GM10266 (cell line): ENCODE measurements around the gene TXNRD2.

Source experiments
- DNase-seq: peaks from one replicate; pipeline ENCODE4 v3.0.0; 2012; ENCODE audit errors: extremely low spot score
- TF ChIP-seq, protein P1 (sequence below): IDR thresholded peaks from 2 replicates; pipeline ENCODE4 v1.5.1; 2012; ENCODE audit warnings: mild to moderate bottlenecking, low read depth; ENCODE audit not compliant: control insufficient read depth, insufficient read depth; ENCODE audit errors: missing control alignments

TXNRD2 gene

DNA sequence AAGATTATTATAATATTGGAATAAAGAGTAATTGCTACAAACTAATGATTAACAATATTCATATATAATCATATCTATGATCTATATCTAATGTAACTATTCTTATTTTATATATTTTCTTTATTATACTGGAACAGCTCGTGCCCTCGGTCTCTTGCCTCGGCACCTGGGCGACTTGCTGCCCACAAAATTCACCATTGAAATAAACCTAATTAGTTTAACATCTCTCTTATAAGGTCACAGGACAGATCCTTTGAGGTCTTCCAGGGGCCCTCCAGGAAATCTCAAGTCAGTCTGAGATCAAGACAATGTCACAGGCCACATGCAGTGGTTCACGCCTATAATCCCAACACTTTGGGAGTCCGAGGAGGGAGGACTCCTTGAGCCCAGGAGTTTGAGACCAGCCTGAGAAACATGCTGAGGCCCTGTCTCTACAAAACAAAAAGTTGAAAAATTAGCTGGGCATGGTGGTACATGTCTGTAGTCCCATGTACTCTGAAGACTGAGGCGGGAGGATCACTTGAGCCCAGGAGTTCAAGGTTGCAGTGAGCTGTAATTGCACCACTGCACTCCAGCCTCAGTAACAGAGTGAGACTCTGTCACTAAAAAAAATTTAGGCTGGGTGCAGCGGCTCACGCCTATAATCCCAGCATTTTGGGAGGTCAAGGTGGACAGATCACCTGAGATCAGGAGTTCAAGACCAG lies 6.6 kb upstream of the TXNRD2 start:
- TF ChIP-seq, protein P1, sequence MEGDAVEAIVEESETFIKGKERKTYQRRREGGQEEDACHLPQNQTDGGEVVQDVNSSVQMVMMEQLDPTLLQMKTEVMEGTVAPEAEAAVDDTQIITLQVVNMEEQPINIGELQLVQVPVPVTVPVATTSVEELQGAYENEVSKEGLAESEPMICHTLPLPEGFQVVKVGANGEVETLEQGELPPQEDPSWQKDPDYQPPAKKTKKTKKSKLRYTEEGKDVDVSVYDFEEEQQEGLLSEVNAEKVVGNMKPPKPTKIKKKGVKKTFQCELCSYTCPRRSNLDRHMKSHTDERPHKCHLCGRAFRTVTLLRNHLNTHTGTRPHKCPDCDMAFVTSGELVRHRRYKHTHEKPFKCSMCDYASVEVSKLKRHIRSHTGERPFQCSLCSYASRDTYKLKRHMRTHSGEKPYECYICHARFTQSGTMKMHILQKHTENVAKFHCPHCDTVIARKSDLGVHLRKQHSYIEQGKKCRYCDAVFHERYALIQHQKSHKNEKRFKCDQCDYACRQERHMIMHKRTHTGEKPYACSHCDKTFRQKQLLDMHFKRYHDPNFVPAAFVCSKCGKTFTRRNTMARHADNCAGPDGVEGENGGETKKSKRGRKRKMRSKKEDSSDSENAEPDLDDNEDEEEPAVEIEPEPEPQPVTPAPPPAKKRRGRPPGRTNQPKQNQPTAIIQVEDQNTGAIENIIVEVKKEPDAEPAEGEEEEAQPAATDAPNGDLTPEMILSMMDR, result no peak
- no peak for DNase-seq

DNA sequence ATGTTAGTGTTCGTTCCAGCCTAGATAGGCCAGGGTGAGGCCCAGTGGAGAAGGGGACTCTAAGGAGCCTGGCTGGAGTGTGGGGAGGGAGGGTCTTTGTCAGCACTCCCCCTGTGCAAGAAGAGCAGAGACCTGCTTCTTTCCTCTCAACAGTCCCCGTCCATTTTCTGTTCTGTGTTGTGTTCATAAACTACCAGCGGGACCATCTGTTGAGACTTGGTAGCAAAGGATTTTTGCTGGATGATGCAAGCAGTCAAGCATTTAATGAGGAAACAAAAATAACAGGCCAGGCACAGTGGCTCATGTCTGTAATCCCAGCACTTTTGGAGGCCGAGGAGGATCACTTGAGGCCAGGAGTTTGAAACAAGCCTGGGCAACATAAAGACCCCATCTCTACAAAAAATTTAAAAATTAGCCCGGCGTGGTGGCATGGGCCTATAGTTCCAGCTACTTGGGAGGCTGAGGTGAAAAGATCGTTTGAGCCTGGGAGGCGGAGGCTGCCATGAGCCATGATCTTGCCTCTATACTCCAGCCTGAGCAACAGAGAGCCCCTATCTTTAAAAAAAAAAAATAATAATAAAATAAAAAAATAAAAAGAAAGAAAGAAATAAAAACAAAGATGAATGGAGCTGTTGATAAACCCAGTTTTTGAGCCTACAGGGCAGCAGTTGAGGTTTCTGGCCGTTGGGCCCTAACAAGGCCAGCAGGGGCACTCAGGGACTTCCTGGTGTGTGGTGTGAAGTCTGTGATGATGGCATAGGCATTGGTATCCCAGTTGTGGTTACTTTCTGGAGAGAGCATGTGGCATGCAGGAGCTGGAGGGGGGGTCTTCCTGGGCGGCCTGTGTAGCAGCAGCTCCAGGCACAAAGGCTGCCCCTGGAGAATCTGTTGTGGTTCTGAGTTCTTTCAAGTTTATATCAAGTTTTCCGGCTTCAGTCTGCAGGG lies 1.7 kb upstream of the TXNRD2 start:
- peak; percentile 21 for DNase-seq
- TF ChIP-seq, protein P1, result no peak

DNA sequence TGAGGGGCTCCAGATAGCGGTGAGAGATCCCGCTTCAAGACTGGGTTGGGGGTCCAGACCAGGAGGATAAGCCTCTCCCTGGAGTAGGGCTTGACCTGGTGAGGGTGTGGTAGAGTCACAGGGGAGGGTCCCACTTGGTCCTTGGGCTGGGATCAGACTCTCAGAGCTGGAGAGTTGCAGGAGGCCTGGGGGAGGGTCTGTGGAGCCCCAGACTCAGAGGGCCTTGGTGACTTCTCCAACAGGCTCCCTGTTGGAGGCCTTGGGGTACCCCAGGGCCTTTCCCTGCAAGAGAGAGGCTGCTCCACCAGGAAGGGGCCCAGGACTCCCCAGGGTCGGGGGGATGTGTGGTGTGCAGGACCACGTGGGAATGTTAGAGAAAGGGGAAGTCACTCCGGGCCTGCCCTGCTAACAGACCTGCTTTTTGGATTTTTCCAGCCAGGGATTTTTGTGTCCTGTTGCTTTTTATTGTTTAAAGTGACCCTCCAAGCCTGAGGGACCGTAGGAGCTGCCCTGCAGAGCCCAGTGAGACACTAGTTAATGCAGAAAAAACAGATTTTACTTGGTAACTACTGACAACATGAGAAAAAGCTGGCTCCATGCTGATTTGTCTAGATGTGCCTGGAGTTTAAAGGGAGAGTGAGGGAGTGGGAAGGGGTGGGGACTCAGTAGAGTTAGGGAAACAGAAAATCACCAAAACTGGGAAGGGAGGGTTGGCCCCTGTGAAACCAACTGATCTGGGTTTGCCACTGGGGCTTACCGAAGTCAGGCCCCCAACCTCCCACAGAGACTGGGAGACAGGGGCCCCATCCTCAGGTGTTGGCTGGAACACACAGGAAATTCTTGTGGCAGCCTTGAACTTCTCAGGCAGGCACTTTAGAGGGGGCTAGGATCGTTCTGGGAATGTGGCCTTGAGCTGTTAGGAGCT lies 801 bp upstream of the TXNRD2 start:
- TF ChIP-seq, protein P1, result no peak
- DNase-seq, result peak; percentile 62

DNA sequence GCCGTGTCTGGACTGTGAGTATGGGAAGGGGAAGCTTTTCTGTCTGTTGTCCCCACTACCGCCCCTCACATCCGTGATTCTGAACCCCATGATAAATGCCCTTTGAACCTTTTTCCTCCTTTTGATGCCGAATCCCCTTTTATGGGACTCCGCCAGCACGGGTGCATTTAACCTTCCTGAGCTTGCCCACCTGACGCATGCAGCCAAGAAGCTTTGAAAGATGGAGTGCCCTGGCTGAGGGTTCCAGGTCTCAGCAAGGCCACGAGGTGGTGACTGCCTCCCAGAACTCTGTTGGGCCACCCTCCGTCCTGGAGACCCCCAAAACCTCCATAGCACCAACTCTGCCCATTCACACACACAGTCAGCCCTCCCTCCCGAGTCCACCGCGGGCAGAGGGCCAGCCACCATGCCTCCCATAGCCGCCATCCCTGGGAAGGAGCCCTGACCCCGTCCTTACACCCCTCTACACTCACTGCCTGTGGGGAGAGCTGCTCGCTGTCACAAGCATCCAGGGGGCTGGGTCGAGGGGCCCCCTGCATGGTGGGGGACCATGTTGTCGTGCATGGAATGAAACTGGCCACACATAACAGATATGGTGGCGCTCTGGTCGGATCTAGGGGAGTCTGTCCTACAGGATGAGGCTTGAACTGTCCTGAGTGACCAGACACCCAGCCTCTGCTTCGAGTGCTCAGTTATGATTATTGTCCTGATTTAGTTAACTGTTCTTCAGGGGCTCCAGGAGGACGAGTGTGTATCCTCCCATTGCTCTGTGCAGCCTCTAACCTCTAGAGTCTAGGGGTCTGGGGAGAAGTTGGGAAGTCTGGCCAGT lies 868 bp downstream of the TXNRD2 start:
- TF ChIP-seq, protein P1, result no peak
- no peak for DNase-seq

DNA sequence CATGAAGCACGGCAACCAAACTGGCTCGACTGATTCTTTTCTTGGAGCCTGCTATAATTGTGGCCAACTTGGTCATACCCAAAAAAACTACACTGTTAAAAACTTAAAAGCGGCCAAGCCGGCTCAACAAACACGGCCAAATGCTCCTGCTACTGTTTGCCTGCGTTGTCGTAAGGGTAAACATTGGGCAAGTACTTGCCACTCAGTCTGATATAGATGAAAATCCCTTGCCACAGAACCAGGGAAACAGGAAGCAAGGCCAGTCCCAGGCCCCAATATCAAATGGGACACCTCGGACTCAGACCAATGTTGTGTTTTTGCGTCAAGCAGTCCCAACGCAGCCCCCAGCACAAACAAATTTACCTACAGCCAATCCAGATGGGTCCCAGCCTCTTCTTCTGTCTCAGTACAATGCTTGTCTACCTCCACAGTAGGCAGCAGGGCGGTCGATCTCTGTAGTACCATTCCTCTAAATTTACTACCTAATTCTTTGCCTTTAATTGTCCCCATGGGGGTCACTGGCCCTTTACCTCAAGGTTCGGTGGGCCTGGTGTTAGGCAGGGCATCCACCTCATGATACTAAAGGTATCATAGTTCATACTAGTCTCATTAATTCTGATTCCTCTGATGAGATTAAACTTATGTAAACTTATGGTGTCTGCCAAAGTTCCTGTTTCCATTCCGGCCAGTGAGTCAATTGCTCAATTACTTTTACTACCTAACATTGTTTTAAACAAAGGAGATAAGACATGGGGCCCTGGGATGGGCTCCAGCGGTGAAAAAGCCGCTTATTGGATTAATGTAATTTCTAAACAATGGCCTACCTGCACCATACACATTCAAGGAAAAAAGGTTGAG lies 3.8 kb downstream of the TXNRD2 start:
- no peak for DNase-seq

More for the DNA sequence above, 3.8 kb downstream of the TXNRD2 start:
- TF ChIP-seq, protein P1, result no peak
